GM19035 (cell line): ENCODE results near the gene NR1H4.
"Not testable (repeated sequence)": the region's sequence is repeated elsewhere in the genome, so short reads cannot be mapped to it uniquely, and the experiment has no call there.

Experiments
- ATAC-seq: cut with Tn5 transposase; IDR thresholded peaks from one replicate; pipeline ENCODE4 v1.9.1; 2021; ENCODE audit not compliant: unreplicated experiment

NR1H4 gene

GRCh38 chr12:100512692-100513091 lies 39.0 kb downstream of the NR1H4 start:
- no peak for ATAC-seq

GRCh38 chr12:100515968-100516367 lies 42.3 kb downstream of the NR1H4 start:
- no peak for ATAC-seq

- no peak for ATAC-seq
Observed at GRCh38 chr12:100518376-100518775, 44.7 kb downstream of the NR1H4 start.

- no peak for ATAC-seq
Observed at GRCh38 chr12:100520048-100520769, 46.5 kb downstream of the NR1H4 start.

GRCh38 chr12:100521958-100522357 lies 48.3 kb downstream of the NR1H4 start:
- no peak for ATAC-seq

GRCh38 chr12:100528034-100528433 lies 54.4 kb downstream of the NR1H4 start:
- no peak for ATAC-seq

GRCh38 chr12:100528471-100529127 lies 54.9 kb downstream of the NR1H4 start:
- ATAC-seq = no peak

GRCh38 chr12:100529756-100530350 lies 56.2 kb downstream of the NR1H4 start:
- ATAC-seq = no peak

- ATAC-seq = no peak
Observed at GRCh38 chr12:100533376-100533775, 59.7 kb downstream of the NR1H4 start.

- ATAC-seq = no peak
Observed at GRCh38 chr12:100534625-100535227, 61.1 kb downstream of the NR1H4 start.

- no peak for ATAC-seq
Observed at GRCh38 chr12:100539202-100539601, 65.5 kb downstream of the NR1H4 start.

GRCh38 chr12:100544165-100544564 lies 70.5 kb downstream of the NR1H4 start:
- no peak for ATAC-seq

GRCh38 chr12:100545092-100545491 lies 71.4 kb downstream of the NR1H4 start:
- no peak for ATAC-seq

- no peak for ATAC-seq
Observed at GRCh38 chr12:100553936-100554335, 80.3 kb downstream of the NR1H4 start.

GRCh38 chr12:100554608-100555077 lies 81.0 kb downstream of the NR1H4 start:
- ATAC-seq = no peak

- no peak for ATAC-seq
Observed at GRCh38 chr12:100555722-100556121, 82.1 kb downstream of the NR1H4 start.

GRCh38 chr12:100557357-100557756 lies 83.7 kb downstream of the NR1H4 start:
- ATAC-seq = no peak

GRCh38 chr12:100559261-100559660 lies 85.6 kb downstream of the NR1H4 start:
- ATAC-seq = not testable (repeated sequence)

GRCh38 chr12:100564090-100564489 lies 90.4 kb downstream of the NR1H4 start:
- ATAC-seq = no peak

GRCh38 chr12:100564905-100565467 lies 91.3 kb downstream of the NR1H4 start:
- ATAC-seq = no peak

- ATAC-seq = no peak
Observed at GRCh38 chr12:100565987-100566545, 92.4 kb downstream of the NR1H4 start.
